HG03097 (cell line): ENCODE measurements around the gene SLC10A2.
"Not testable (repeated sequence)": the region's sequence is repeated elsewhere in the genome, so short reads cannot be mapped to it uniquely, and the experiment has no call there.

Source experiments
- ATAC-seq: cut with Tn5 transposase; IDR thresholded peaks from one replicate; pipeline ENCODE4 v1.9.1; 2021; ENCODE audit not compliant: unreplicated experiment, low FRiP score

The SLC10A2 gene

GRCh38 chr13:103066079-103066780 is at the start of gene SLC10A2:
Gene SLC10A2, minus strand, starts transcription at chr13:103066417. Its CDS starts 168 bp downstream, at chr13:103066249.
- ATAC-seq: no peak

GRCh38 chr13:103107580-103107979 is 41.4 kb upstream of the SLC10A2 start:
- no peak for ATAC-seq

GRCh38 chr13:103104340-103104739 is 38.1 kb upstream of the SLC10A2 start:
- no peak for ATAC-seq

GRCh38 chr13:103103456-103103855 is 37.2 kb upstream of the SLC10A2 start:
- not testable (repeated sequence) for ATAC-seq

- ATAC-seq: no peak
These were observed 36.3 kb upstream of the SLC10A2 start for GRCh38 chr13:103102482-103102881.

GRCh38 chr13:103101901-103102300 is 35.7 kb upstream of the SLC10A2 start:
- no peak for ATAC-seq

- no peak for ATAC-seq
These were observed 35.3 kb upstream of the SLC10A2 start for GRCh38 chr13:103101500-103101899.

- ATAC-seq: no peak
These were observed 34.6 kb upstream of the SLC10A2 start for GRCh38 chr13:103100830-103101229.

- no peak for ATAC-seq
These were observed 33.6 kb upstream of the SLC10A2 start for GRCh38 chr13:103099722-103100293.

GRCh38 chr13:103098535-103098934 is 32.3 kb upstream of the SLC10A2 start:
- ATAC-seq: no peak

GRCh38 chr13:103097366-103097928 is 31.2 kb upstream of the SLC10A2 start:
- no peak for ATAC-seq

GRCh38 chr13:103093649-103094048 is 27.4 kb upstream of the SLC10A2 start:
- not testable (repeated sequence) for ATAC-seq

GRCh38 chr13:103087275-103087674 is 21.1 kb upstream of the SLC10A2 start:
- no peak for ATAC-seq

- ATAC-seq: no peak
These were observed 15.2 kb upstream of the SLC10A2 start for GRCh38 chr13:103081435-103081834.

GRCh38 chr13:103078158-103078557 is 11.9 kb upstream of the SLC10A2 start:
- peak; percentile 99 for ATAC-seq

GRCh38 chr13:103068836-103069235 is 2.6 kb upstream of the SLC10A2 start:
- ATAC-seq: no peak

- no peak for ATAC-seq
These were observed 1.7 kb upstream of the SLC10A2 start for GRCh38 chr13:103067751-103068555.

- no peak for ATAC-seq
These were observed 646 bp upstream of the SLC10A2 start for GRCh38 chr13:103066781-103067345.

- no peak for ATAC-seq
These were observed 2.8 kb downstream of the SLC10A2 start for GRCh38 chr13:103063376-103063775.

- no peak for ATAC-seq
These were observed 4.1 kb downstream of the SLC10A2 start for GRCh38 chr13:103062079-103062478.

GRCh38 chr13:103056008-103056407 is 10.2 kb downstream of the SLC10A2 start:
- ATAC-seq: no peak
